CMK (cell line): Measurements from ENCODE around the gene KITLG.
"Not testable (repeated sequence)": the region's sequence is repeated elsewhere in the genome, so short reads cannot be mapped to it uniquely, and the experiment has no call there.

Source experiments
- DNase-seq: peaks from one replicate; pipeline ENCODE4 v3.0.0-alpha.2; 2010; ENCODE audit warnings: low read depth

The KITLG gene

GRCh38 chr12:88576866-88577265 lies 3.4 kb downstream of the KITLG start:
- DNase-seq, result no peak

GRCh38 chr12:88575361-88575970 lies 4.8 kb downstream of the KITLG start:
- DNase-seq, result no peak

- no peak for DNase-seq
Measured at GRCh38 chr12:88574278-88574677, 6.0 kb downstream of the KITLG start.

- no peak for DNase-seq
Measured at GRCh38 chr12:88573583-88573982, 6.7 kb downstream of the KITLG start.

GRCh38 chr12:88572781-88573549 lies 7.3 kb downstream of the KITLG start:
- DNase-seq, result no peak

- DNase-seq, result no peak
Measured at GRCh38 chr12:88571543-88571942, 8.7 kb downstream of the KITLG start.

- DNase-seq, result no peak
Measured at GRCh38 chr12:88570103-88570502, 10.2 kb downstream of the KITLG start.

GRCh38 chr12:88566430-88566829 lies 13.8 kb downstream of the KITLG start:
- no peak for DNase-seq

- DNase-seq, result no peak
Measured at GRCh38 chr12:88562846-88563582, 17.3 kb downstream of the KITLG start.

- DNase-seq, result no peak
Measured at GRCh38 chr12:88562151-88562550, 18.1 kb downstream of the KITLG start.

GRCh38 chr12:88559772-88560171 lies 20.5 kb downstream of the KITLG start:
- no peak for DNase-seq

GRCh38 chr12:88559199-88559598 lies 21.1 kb downstream of the KITLG start:
- no peak for DNase-seq

- no peak for DNase-seq
Measured at GRCh38 chr12:88558340-88558867, 21.9 kb downstream of the KITLG start.

GRCh38 chr12:88556213-88556774 lies 24.0 kb downstream of the KITLG start:
- no peak for DNase-seq

- DNase-seq, result no peak
Measured at GRCh38 chr12:88553941-88554658, 26.2 kb downstream of the KITLG start.

GRCh38 chr12:88552610-88553079 lies 27.6 kb downstream of the KITLG start:
- DNase-seq, result no peak

- no peak for DNase-seq
Measured at GRCh38 chr12:88549929-88550328, 30.3 kb downstream of the KITLG start.

- DNase-seq, result not testable (repeated sequence)
Measured at GRCh38 chr12:88547949-88548348, 32.3 kb downstream of the KITLG start.

GRCh38 chr12:88546853-88547252 lies 33.4 kb downstream of the KITLG start:
- DNase-seq, result no peak

- DNase-seq, result no peak
Measured at GRCh38 chr12:88546226-88546625, 34.0 kb downstream of the KITLG start.
